Measurements from ENCODE around the gene OPRM1.

GRCh38 chr6:154230393-154230792 lies 191.4 kb downstream of the OPRM1 start:
- TF ChIP-seq, protein P1, sequence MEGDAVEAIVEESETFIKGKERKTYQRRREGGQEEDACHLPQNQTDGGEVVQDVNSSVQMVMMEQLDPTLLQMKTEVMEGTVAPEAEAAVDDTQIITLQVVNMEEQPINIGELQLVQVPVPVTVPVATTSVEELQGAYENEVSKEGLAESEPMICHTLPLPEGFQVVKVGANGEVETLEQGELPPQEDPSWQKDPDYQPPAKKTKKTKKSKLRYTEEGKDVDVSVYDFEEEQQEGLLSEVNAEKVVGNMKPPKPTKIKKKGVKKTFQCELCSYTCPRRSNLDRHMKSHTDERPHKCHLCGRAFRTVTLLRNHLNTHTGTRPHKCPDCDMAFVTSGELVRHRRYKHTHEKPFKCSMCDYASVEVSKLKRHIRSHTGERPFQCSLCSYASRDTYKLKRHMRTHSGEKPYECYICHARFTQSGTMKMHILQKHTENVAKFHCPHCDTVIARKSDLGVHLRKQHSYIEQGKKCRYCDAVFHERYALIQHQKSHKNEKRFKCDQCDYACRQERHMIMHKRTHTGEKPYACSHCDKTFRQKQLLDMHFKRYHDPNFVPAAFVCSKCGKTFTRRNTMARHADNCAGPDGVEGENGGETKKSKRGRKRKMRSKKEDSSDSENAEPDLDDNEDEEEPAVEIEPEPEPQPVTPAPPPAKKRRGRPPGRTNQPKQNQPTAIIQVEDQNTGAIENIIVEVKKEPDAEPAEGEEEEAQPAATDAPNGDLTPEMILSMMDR (IDR thresholded peaks at IDR 0.05; ENCODE audit: insufficient read depth, low read length), result no peak
- no peak for TF ChIP-seq POLR2AphosphoS5 (IDR thresholded peaks at IDR 0.05; ENCODE audit: low read depth)

Measured in HL-60 (cell line).